ENCODE data around the gene HARBI1. TPM values are rescaled to one million over a fixed set of nuclear protein-coding genes. Genes with fewer than 3 reads are reported as not detected.

The HARBI1 gene
- total and polyA plus RNA-seq, 2 experiments from 2014 or later, result 2.2 to 9.8 TPM

DNA sequence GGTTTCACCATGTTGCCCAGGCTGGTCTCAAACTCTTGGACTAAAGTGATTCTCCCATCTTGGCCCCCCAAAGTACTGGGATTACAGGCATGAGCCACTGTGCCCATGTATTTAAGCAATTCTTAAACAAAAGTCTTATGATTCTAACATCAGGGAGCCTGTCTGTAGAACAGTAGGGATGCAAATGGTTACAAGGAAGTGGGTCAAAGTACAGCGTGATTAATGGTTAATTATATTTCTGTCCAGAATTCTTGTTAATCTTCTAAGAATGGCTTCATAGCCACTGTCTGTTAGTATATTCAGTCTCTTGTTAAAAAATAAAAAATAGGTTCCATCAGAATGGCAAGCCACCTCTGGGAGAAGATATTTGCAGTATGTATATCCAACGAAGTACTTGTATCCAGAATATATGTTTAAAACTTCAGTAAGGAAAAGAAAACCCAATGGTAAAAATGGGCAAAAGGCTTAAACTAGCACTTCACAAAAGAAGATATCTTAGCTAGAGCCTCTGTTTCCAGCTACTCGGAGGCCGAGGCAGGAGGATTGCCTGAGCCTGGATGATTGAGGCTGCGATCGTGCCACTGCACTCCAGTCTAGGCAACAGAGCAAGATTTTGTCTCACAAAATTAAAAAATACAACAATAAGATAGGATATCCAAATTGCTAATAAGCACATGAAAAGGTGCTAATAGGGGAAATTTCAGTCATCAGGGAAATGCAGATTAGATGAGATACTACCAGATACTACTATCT lies 23.2 kb upstream of the HARBI1 start:
- TF ChIP-seq, protein P1, sequence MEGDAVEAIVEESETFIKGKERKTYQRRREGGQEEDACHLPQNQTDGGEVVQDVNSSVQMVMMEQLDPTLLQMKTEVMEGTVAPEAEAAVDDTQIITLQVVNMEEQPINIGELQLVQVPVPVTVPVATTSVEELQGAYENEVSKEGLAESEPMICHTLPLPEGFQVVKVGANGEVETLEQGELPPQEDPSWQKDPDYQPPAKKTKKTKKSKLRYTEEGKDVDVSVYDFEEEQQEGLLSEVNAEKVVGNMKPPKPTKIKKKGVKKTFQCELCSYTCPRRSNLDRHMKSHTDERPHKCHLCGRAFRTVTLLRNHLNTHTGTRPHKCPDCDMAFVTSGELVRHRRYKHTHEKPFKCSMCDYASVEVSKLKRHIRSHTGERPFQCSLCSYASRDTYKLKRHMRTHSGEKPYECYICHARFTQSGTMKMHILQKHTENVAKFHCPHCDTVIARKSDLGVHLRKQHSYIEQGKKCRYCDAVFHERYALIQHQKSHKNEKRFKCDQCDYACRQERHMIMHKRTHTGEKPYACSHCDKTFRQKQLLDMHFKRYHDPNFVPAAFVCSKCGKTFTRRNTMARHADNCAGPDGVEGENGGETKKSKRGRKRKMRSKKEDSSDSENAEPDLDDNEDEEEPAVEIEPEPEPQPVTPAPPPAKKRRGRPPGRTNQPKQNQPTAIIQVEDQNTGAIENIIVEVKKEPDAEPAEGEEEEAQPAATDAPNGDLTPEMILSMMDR (IDR thresholded peaks at IDR 0.05; ENCODE audit: low read depth, low read length), result no peak
- H3K27ac ChIP-seq, result no peak overlapping the region
- H3K4me1 ChIP-seq (ENCODE audit: low read depth), result no peaks in the 10 kb centered on the region
- H3K36me3 ChIP-seq, result peaks cover 3% of the 10 kb centered on the region
- H3K27me3 ChIP-seq, result no peaks in the 10 kb centered on the region
- no peaks in the 10 kb centered on the region for H3K9me3 ChIP-seq (ENCODE audit: low read depth)
- DNase-seq (ENCODE audit: low read depth in 1 of 2, low spot score in 1 of 2), result no peak
- no peak overlapping the region for H3K4me3 ChIP-seq

DNA sequence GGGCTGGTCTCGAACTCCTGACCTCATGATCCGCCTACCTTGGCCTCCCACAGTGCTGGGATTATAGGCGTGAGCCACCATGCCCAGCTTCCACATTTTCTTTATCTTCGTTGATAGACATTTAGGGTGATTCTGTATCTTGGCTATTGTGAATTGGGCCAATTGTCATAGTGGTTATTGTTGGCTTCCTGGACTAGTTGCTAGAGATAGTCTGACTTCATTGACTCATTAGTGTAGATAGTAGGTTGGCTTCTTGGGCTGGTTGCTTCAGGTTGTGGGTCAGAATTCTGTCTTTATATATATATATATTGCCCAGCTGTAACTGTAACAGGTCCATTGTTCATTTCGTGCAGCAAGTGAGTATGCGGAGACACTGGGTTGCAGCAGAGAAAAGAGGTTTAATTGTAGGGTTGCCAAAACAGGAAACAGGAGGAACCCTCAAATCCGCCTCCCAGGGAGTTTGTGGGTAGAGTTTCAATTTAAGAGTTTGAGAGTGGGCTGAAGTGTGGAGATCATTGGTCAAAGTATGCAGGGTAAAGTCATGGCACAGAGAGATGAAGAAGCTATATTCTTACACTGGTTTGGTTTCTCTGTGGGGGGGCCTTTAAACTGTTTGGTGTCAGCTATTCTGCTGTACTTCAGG lies 22.3 kb upstream of the HARBI1 start:
- H3K9me3 ChIP-seq (ENCODE audit: low read depth), result no peaks in the 10 kb centered on the region
- no peaks in the 10 kb centered on the region for H3K4me1 ChIP-seq (ENCODE audit: low read depth)
- TF ChIP-seq, protein P1 (IDR thresholded peaks at IDR 0.05; ENCODE audit: low read depth, low read length), result no peak
- DNase-seq (ENCODE audit: low read depth in 1 of 2, low spot score in 1 of 2), result peak in 1 of 2 donors; percentile 51
- no peaks in the 10 kb centered on the region for H3K27me3 ChIP-seq
- no peak overlapping the region for H3K27ac ChIP-seq
- H3K4me3 ChIP-seq, result no peak overlapping the region
- H3K36me3 ChIP-seq, result no peaks in the 10 kb centered on the region

DNA sequence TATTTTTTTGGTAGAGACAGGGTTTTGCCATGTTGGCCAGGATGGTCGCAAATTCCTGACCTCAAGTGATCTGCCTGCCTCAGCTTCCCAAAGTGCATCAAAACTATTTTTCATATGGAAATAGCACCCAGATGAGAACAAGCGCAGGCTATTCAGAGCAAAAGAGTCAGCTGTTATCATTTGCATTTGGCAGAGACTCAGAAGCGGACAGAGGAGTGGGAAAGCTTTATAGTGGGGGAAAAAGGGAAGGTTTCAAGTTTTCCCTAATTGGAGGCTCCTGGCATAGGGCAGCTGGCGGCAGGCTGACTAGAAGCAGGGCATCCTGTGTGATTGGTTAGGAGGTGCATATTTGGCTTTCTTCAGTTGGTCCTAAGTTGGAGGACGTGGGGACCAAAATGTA lies 20.5 kb upstream of the HARBI1 start:
- Histone ChIP-seq H3K36me3 (no peaks in the 10 kb centered on the region), H3K4me3 (no peak overlapping the region), H3K9me3 (ENCODE audit: low read depth) (no peaks in the 10 kb centered on the region), H3K4me1 (ENCODE audit: low read depth) (no peaks in the 10 kb centered on the region), H3K27ac (no peak overlapping the region), H3K27me3 (no peaks in the 10 kb centered on the region)
- DNase-seq (ENCODE audit: low read depth in 1 of 2, low spot score in 1 of 2), result no peak
- TF ChIP-seq, protein P1 (IDR thresholded peaks at IDR 0.05; ENCODE audit: low read depth, low read length), result no peak

DNA sequence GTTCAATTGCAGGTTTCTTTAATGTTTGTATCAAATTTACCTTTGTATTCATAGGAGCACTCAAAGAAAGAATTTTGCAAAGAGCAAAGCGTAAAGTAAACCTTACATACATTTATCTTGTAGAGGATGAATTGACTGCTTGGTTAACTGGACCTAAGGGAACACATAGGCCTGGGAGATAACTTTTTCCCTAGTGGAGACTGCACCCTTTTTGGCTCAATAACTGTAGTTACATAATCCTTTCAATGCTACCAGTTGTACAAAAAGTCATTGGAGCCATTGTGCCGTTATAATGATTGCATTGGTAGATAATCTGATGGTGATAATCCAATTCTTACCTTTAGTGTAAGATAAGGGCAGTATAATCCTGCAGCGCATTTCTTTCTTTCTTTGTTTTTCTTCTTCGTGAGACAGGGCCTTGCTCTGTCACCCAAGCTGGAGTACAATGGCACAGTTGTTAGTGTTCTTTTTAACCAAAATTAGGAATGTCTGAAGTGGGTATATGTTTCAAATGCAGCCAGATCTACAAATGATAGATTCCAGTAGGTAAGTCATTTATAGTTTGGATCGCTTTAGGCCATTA lies 18.6 kb upstream of the HARBI1 start:
- TF ChIP-seq, protein P1 (IDR thresholded peaks at IDR 0.05; ENCODE audit: low read depth, low read length), result no peak
- H3K36me3 ChIP-seq, result no peaks in the 10 kb centered on the region
- DNase-seq (ENCODE audit: low read depth in 1 of 2, low spot score in 1 of 2), result no peak
- no peaks in the 10 kb centered on the region for H3K9me3 ChIP-seq (ENCODE audit: low read depth)
- H3K27ac ChIP-seq, result no peak overlapping the region
- H3K4me3 ChIP-seq, result no peak overlapping the region
- H3K4me1 ChIP-seq (ENCODE audit: low read depth), result no peaks in the 10 kb centered on the region
- no peaks in the 10 kb centered on the region for H3K27me3 ChIP-seq

DNA sequence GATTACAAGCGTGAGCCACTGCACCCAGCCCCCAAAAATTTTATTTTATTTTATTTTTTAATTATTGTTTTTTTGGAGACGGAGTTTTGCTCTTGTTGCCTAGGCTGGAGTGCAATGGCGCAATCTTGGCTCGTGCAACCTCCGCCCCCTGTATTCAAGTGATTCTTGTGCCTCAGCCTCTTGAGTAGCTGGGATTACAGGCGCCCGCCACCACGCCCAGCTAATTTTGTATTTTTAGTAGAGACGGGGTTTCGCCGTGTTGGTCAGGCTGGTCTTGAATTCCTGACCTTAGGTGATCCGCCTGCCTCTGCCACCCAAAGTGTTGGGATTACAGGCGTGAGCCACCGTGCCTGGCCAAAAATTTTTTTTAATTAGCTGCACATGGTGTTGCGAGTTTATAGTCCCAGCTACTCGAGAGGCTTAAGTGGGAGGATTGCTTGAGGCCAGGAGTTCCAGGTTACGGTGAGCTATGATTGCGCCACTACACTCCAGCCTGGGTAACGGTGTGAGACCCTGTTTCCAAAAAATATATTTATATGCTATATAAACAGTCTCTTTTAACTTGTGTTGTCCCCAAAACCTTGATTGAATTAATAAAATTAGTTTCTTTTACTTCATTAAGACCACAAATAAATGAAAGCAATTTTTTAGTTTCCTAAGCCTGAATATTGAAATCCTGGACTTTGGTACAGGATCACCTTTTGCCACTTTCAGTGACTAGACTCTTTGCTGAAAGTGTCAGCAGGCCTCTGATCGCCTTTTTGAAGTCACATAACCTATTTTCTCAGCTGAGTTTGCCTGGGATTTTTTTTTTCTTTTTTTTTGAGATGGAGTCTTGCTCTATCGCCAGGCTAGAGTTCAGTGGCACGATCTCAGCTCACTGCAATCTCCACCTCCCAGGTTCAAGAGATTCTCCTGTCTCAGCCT lies 16.5 kb upstream of the HARBI1 start:
- DNase-seq (ENCODE audit: low read depth in 1 of 2, low spot score in 1 of 2), result no peak
- Histone ChIP-seq H3K4me3 (no peak overlapping the region), H3K4me1 (ENCODE audit: low read depth) (no peaks in the 10 kb centered on the region), H3K27ac (no peak overlapping the region), H3K9me3 (ENCODE audit: low read depth) (no peaks in the 10 kb centered on the region), H3K36me3 (no peaks in the 10 kb centered on the region), H3K27me3 (no peaks in the 10 kb centered on the region)
- TF ChIP-seq, protein P1 (IDR thresholded peaks at IDR 0.05; ENCODE audit: low read depth, low read length), result no peak

Data from cardiac muscle cell (in vitro differentiated cells and primary cell).